ENCODE measurements around the gene TLX3.
A peak's percentile ranks its signal among the peaks of the same experiment; 100 is the strongest.

GRCh38 chr5:171336521-171337209 lies 27.6 kb downstream of the TLX3 start:
- TF ChIP-seq CTCF (conservative IDR thresholded peaks at IDR 0.05) (peak; percentile 78), EZH2 (IDR thresholded peaks at IDR 0.05; ENCODE audit: low read depth) (no peak)
